Loucy (cell line): ENCODE measurements around the gene CDK18.

Source experiments
- H2AFZ ChIP-seq: fragments of 200-600 bp; sonication (generic); 2 replicates; pipeline ENCODE4 v1.6.0; 2016; ENCODE audit warnings: antibody characterized with exemption, mild to moderate bottlenecking, low read length, moderate library complexity
- H3F3A ChIP-seq: fragments of 200-600 bp; 2 replicates; pipeline ENCODE4 v1.6.0; 2016; ENCODE audit warnings: antibody characterized with exemption, low read depth, mild to moderate bottlenecking
- H3K27me3 ChIP-seq: fragments of 200-600 bp; sonication (generic); 2 replicates; pipeline ENCODE4 v1.6.1; 2014; ENCODE audit warnings: low read length, mild to moderate bottlenecking; ENCODE audit not compliant: insufficient read depth, poor library complexity, severe bottlenecking
- H3K36me3 ChIP-seq: fragments of 200-600 bp; sonication (generic); 2 replicates; pipeline ENCODE4 v1.6.1; 2016; ENCODE audit warnings: low read length; ENCODE audit not compliant: insufficient read depth
- H3K4me1 ChIP-seq: fragments of 200-600 bp; sonication (generic); 2 replicates; pipeline ENCODE4 v1.5.1; 2014; ENCODE audit warnings: low read length, mild to moderate bottlenecking; ENCODE audit not compliant: insufficient read depth, poor library complexity, severe bottlenecking
- H3K4me2 ChIP-seq: fragments of 200-600 bp; sonication (generic); 2 replicates; pipeline ENCODE4 v1.6.0; 2014; ENCODE audit warnings: antibody characterized with exemption, low read length, low read depth, mild to moderate bottlenecking; ENCODE audit not compliant: poor library complexity, severe bottlenecking
- H3K4me3 ChIP-seq: fragments of 200-600 bp; sonication (generic); 2 replicates; pipeline ENCODE4 v1.5.1; 2014; ENCODE audit warnings: low read length, mild to moderate bottlenecking, mixed read lengths; ENCODE audit not compliant: poor library complexity, severe bottlenecking
- H3K79me2 ChIP-seq: fragments of 200-600 bp; sonication (generic); 2 replicates; pipeline ENCODE4 v1.6.1; 2014; ENCODE audit warnings: low read length; ENCODE audit not compliant: insufficient read depth
- H3K9ac ChIP-seq: fragments of 200-600 bp; sonication (generic); 2 replicates; pipeline ENCODE4 v1.6.0; 2014; ENCODE audit warnings: mild to moderate bottlenecking, low read depth, low read length, moderate library complexity; ENCODE audit not compliant: poor library complexity, severe bottlenecking
- H3K9me2 ChIP-seq: fragments of 200-600 bp; sonication (generic); replicated peaks from 2 replicates; pipeline ENCODE4 v1.6.1; 2016; ENCODE audit warnings: low read depth, low read length, mixed read lengths
- H3K9me3 ChIP-seq: fragments of 200-600 bp; sonication (generic); 2 replicates; pipeline ENCODE4 v1.6.1; 2014; ENCODE audit warnings: mild to moderate bottlenecking, antibody characterized with exemption, low read length, low read depth; ENCODE audit not compliant: insufficient read depth
- H4K20me1 ChIP-seq: fragments of 200-600 bp; sonication (generic); 2 replicates; pipeline ENCODE4 v1.6.0; 2014; ENCODE audit warnings: antibody characterized with exemption, low read length, mild to moderate bottlenecking; ENCODE audit not compliant: insufficient read depth, poor library complexity, severe bottlenecking
- EZH2phosphoT487 ChIP-seq: fragments of 200-600 bp; IDR thresholded peaks from 2 replicates; pipeline ENCODE4 v1.6.1; 2018; ENCODE audit warnings: antibody characterized with exemption, mild to moderate bottlenecking, moderate library complexity, borderline replicate concordance
- TF ChIP-seq, protein P1 (sequence below): fragments of 200-600 bp; sonication (generic); conservative IDR thresholded peaks from 2 replicates; pipeline ENCODE4 v1.5.1; 2014; ENCODE audit warnings: mild to moderate bottlenecking, antibody characterized with exemption, low read length

The CDK18 gene

DNA sequence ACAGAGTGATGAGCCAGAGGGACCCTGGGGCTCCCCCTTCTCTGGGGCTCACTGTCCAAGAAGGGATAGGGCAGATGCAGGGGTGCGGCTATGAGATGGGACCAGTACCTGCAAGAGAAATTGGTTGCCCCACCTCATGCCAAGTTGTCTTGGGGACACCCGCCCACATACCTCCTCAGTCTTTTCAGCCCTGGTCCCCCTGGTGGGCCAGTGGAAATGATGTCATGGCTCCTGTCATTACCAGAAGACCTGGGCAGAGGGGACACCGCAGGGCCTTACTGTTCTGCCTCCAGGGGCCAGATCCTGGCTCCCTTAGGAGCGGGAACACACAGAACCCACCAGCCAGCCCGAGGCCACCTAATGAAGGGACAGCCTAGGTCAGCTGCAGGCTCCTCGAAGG, 63.2 kb downstream of the CDK18 start:
- H3F3A ChIP-seq, result no peaks in the 10 kb centered on the region
- no peak overlapping the region for H3K4me3 ChIP-seq
- no peaks in the 10 kb centered on the region for H3K9me2 ChIP-seq
- H3K27me3 ChIP-seq, result no peaks in the 10 kb centered on the region
- no peaks in the 10 kb centered on the region for H3K36me3 ChIP-seq
- H4K20me1 ChIP-seq, result no peaks in the 10 kb centered on the region
- H3K4me1 ChIP-seq, result no peaks in the 10 kb centered on the region
- no peaks in the 10 kb centered on the region for H3K79me2 ChIP-seq
- H2AFZ ChIP-seq, result no peak overlapping the region
- no peak overlapping the region for H3K4me2 ChIP-seq
- TF ChIP-seq EZH2phosphoT487, result no peak
- TF ChIP-seq, protein P1, sequence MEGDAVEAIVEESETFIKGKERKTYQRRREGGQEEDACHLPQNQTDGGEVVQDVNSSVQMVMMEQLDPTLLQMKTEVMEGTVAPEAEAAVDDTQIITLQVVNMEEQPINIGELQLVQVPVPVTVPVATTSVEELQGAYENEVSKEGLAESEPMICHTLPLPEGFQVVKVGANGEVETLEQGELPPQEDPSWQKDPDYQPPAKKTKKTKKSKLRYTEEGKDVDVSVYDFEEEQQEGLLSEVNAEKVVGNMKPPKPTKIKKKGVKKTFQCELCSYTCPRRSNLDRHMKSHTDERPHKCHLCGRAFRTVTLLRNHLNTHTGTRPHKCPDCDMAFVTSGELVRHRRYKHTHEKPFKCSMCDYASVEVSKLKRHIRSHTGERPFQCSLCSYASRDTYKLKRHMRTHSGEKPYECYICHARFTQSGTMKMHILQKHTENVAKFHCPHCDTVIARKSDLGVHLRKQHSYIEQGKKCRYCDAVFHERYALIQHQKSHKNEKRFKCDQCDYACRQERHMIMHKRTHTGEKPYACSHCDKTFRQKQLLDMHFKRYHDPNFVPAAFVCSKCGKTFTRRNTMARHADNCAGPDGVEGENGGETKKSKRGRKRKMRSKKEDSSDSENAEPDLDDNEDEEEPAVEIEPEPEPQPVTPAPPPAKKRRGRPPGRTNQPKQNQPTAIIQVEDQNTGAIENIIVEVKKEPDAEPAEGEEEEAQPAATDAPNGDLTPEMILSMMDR, result no peak
- H3K9me3 ChIP-seq, result no peaks in the 10 kb centered on the region
- no peak overlapping the region for H3K9ac ChIP-seq

DNA sequence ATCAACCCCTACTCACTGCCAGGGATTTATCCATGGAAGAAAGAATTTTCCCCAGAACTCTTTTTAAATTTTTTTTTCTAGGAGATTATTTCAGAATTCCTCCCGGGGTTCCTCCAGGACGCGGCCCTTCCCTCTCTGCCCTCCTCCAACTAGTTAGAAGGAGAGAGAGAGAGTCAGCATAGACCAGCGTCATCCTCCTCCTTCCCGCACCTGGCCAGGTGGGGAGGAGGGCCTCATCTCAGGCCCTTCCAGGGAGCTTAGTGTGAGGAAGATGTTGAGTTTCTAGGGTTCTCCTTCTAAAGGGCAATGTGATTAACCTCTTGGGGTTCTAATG, 63.6 kb downstream of the CDK18 start:
- no peaks in the 10 kb centered on the region for H3K79me2 ChIP-seq
- H3F3A ChIP-seq, result no peaks in the 10 kb centered on the region
- H3K9me2 ChIP-seq, result no peaks in the 10 kb centered on the region
- no peak overlapping the region for H3K4me3 ChIP-seq
- no peak overlapping the region for H2AFZ ChIP-seq
- no peaks in the 10 kb centered on the region for H3K36me3 ChIP-seq
- H3K9me3 ChIP-seq, result no peaks in the 10 kb centered on the region
- TF ChIP-seq EZH2phosphoT487, result no peak
- TF ChIP-seq, protein P1, result no peak
- no peaks in the 10 kb centered on the region for H3K27me3 ChIP-seq
- H3K9ac ChIP-seq, result no peak overlapping the region
- no peak overlapping the region for H3K4me2 ChIP-seq
- no peaks in the 10 kb centered on the region for H3K4me1 ChIP-seq
- H4K20me1 ChIP-seq, result no peaks in the 10 kb centered on the region

DNA sequence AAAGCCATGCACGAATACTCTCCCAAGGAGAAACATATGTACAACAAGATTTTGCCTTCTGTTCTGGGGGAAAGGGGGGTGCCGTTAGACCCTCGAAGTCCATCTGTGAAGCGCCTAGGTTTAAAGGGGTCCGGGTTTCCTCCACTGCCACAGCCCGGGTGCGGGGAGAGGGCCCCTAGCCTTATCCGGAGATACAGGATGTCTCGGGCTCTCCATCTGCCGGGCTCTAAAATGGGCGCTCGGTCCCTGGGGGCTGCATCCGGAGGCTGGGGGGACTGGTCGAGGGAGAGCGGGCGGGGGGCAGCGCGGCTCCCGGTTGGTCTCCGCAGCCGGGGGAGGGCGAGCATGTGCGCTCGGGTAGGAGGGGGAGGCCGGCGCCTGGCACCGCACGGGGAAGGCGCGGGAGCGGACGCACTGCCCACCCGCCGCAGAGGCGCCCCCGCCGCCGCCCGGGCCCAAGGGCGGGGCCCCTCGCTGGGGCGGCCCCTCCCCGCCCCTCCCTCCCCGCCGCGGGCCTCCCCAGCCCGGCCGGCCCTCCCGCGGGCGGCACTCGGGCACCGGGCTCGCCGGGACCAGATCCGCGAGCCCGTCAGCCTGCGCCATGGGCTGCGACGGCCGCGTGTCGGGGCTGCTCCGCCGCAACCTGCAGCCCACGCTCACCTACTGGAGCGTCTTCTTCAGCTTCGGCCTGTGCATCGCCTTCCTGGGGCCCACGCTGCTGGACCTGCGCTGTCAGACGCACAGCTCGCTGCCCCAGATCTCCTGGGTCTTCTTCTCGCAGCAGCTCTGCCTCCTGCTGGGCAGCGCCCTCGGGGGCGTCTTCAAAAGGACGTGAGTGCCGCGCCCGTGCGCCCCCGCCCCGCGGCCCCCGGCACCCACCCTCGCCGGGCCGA, 64.2 kb downstream of the CDK18 start:
- no peak overlapping the region for H3K4me3 ChIP-seq

More for the DNA sequence above, 64.2 kb downstream of the CDK18 start:
- TF ChIP-seq EZH2phosphoT487, result no peak
- Histone ChIP-seq H2AFZ (no peak overlapping the region), H3K27me3 (no peaks in the 10 kb centered on the region), H3K9me3 (no peaks in the 10 kb centered on the region), H3K4me2 (no peak overlapping the region), H4K20me1 (no peaks in the 10 kb centered on the region), H3K4me1 (no peaks in the 10 kb centered on the region), H3F3A (no peaks in the 10 kb centered on the region), H3K79me2 (no peaks in the 10 kb centered on the region), H3K9ac (no peak overlapping the region), H3K36me3 (no peaks in the 10 kb centered on the region), H3K9me2 (no peaks in the 10 kb centered on the region)
